Mucosa of descending colon (tissue), 3 donors: ENCODE data around the gene ZCCHC7. TPM values are rescaled to one million over a fixed set of nuclear protein-coding genes. Genes with fewer than 3 reads are reported as not detected.

ENCODE experiments used
- ATAC-seq: fragments of 200-7000 bp; cut with Tn5 transposase; one replicate; pipeline ENCODE4 v1.9.1; 2020; ENCODE audit warnings: mild to moderate bottlenecking, moderate library complexity
- DNase-seq, 3 donors: peaks; one replicate each; pipeline ENCODE4 v3.0.0-alpha.2; 2020
- H3K36me3 ChIP-seq: fragments of 200-600 bp; one replicate; pipeline ENCODE4 v1.8.0; 2021; ENCODE audit warnings: low read depth, mild to moderate bottlenecking
- H3K4me1 ChIP-seq: fragments of 200-600 bp; one replicate; pipeline ENCODE4 v1.8.0; 2021; ENCODE audit warnings: low read depth, mild to moderate bottlenecking
- H3K4me3 ChIP-seq: fragments of 200-600 bp; one replicate; pipeline ENCODE4 v1.8.0; 2021; ENCODE audit warnings: mild to moderate bottlenecking
- H3K9me3 ChIP-seq: fragments of 200-600 bp; one replicate; pipeline ENCODE4 v1.8.0; 2021; ENCODE audit warnings: mild to moderate bottlenecking
- CTCF ChIP-seq: fragments of 200-600 bp; IDR thresholded peaks from one replicate; pipeline ENCODE4 v1.8.0; 2022; ENCODE audit warnings: antibody characterized with exemption, mild to moderate bottlenecking
- intact Hi-C, 2 donors: fragments of 100-400 bp; cut with DNase I in 1 of 2; cut with micrococcal nuclease in 1 of 2; formaldehyde crosslinking; loops; one replicate each; pipeline versions ENCODE4 v1.11.0 to v1.11.1; 2022; cut with DNase I, micrococcal nuclease
- total RNA-seq, 3 donors: library from RNA; stranded (reverse); fragmentation: NEBNext Ultra II Directional in 2 of 3; extraction: Animal tissue kit (Norgen Biotek cat#: 25700) in 2 of 3; gene quantifications; one replicate each; pipeline versions ENCODE4 v1.2.1 to v1.2.4, GENCODE V29; 2021 to 2023
- donor health status: DM: no; HTN: no; CAD: no; lungs with moderate emphysema.
- donor health status: DM: no; HTN: no; CAD: no.
- donor health status: DM: no; HTN: yes; CAD: no.

Gene ZCCHC7
- total RNA-seq, 3 donors from 2014 or later: 18.3 to 25.7 (median 19.7) TPM

GRCh38 chr9:37220971-37221370, 100.6 kb downstream of the ZCCHC7 start:
- ATAC-seq (no peak), DNase-seq (no peak)
- H3K4me3 ChIP-seq: no peak overlapping the region
- no peaks in the 10 kb centered on the region for H3K4me1 ChIP-seq
- H3K36me3 ChIP-seq: no peaks in the 10 kb centered on the region
- H3K9me3 ChIP-seq: no peaks in the 10 kb centered on the region
- TF ChIP-seq CTCF: no peak
- intact Hi-C loops: no loop called here

GRCh38 chr9:37221489-37222106, 101.2 kb downstream of the ZCCHC7 start:
- Histone ChIP-seq H3K4me1 (no peaks in the 10 kb centered on the region), H3K9me3 (no peaks in the 10 kb centered on the region), H3K36me3 (no peaks in the 10 kb centered on the region), H3K4me3 (no peak overlapping the region)
- DNase-seq (no peak), ATAC-seq (no peak)
- intact Hi-C loops: no loop called here
- no peak for TF ChIP-seq CTCF

- TF ChIP-seq CTCF: no peak
- no peaks in the 10 kb centered on the region for H3K4me1 ChIP-seq
- H3K36me3 ChIP-seq: no peaks in the 10 kb centered on the region
- H3K9me3 ChIP-seq: no peaks in the 10 kb centered on the region
- intact Hi-C loops: no loop called here
- ATAC-seq (no peak), DNase-seq (no peak)
- H3K4me3 ChIP-seq: no peak overlapping the region
Observed at GRCh38 chr9:37229455-37229854, 109.1 kb downstream of the ZCCHC7 start.

- no peak for TF ChIP-seq CTCF
- intact Hi-C loops: no loop called here
- Histone ChIP-seq H3K36me3 (no peaks in the 10 kb centered on the region), H3K9me3 (no peaks in the 10 kb centered on the region), H3K4me3 (no peak overlapping the region), H3K4me1 (no peaks in the 10 kb centered on the region)
- ATAC-seq: peak; percentile 51
- no peak for DNase-seq
Observed at GRCh38 chr9:37229882-37230482, 109.6 kb downstream of the ZCCHC7 start.

- DNase-seq (no peak), ATAC-seq (no peak)
- no peaks in the 10 kb centered on the region for H3K36me3 ChIP-seq
- no peaks in the 10 kb centered on the region for H3K4me1 ChIP-seq
- intact Hi-C loops: no loop called here
- no peak for TF ChIP-seq CTCF
- H3K4me3 ChIP-seq: no peak overlapping the region
- H3K9me3 ChIP-seq: no peaks in the 10 kb centered on the region
Observed at GRCh38 chr9:37236822-37237221, 116.4 kb downstream of the ZCCHC7 start.

GRCh38 chr9:37238122-37238521, 117.7 kb downstream of the ZCCHC7 start:
- ATAC-seq (no peak), DNase-seq (no peak)
- TF ChIP-seq CTCF: no peak

More at GRCh38 chr9:37238122-37238521, 117.7 kb downstream of the ZCCHC7 start:
- Histone ChIP-seq H3K4me3 (no peak overlapping the region), H3K4me1 (no peaks in the 10 kb centered on the region), H3K9me3 (no peaks in the 10 kb centered on the region), H3K36me3 (no peaks in the 10 kb centered on the region)
- intact Hi-C loops: no loop called here
